Measurements from ENCODE around the gene RYR3. TPM values are rescaled to one million over a fixed set of nuclear protein-coding genes. Genes with fewer than 3 reads are reported as not detected.

RYR3 gene
- polyA plus RNA-seq, 1 donor (not counting 4 experiments of a cell fraction or from before 2014, with no cell fraction given): 0.04 TPM

DNA sequence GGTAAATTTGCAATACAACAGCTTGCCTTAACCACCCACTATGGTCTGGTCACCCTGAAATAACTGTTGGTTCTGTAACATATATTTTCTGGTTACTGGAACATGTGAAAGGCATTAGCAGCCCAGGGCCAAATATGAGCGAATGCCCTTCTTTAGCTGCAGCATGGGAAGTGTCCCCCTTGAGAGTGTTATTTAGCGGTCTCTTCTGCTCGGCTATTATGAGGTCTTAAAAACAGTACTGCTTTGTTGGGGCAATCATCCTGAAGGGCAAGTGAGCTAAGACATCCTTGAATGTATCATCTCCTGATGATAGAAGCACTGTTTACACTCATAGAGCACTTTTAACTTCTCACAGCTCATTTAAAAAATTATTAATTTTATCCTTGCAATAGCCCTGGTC, 90.2 kb downstream of the RYR3 start:
- H3K27ac ChIP-seq (ENCODE audit: control insufficient read depth, insufficient read depth, low read length): no peak overlapping the region
- no peak overlapping the region for H3K4me2 ChIP-seq (ENCODE audit: control insufficient read depth, extremely low read depth, insufficient read depth, low read depth, low read length)
- no peaks in the 10 kb centered on the region for H3K36me3 ChIP-seq (ENCODE audit: control insufficient read depth in 2 of 2, extremely low read depth in 1 of 2, insufficient read depth in 2 of 2, low read length in 2 of 2)
- H3K4me1 ChIP-seq (ENCODE audit: control insufficient read depth, extremely low read depth, insufficient read depth, low read length): no peaks in the 10 kb centered on the region
- dilution Hi-C loops (cut with MboI; ENCODE audit: extremely low pct_ligation_motif_present, low sequenced_read_pairs): no loop called here
- peaks cover 2% of the 10 kb centered on the region for H3K27me3 ChIP-seq (ENCODE audit: control insufficient read depth, extremely low read depth, insufficient read depth, low read length)
- H3K4me3 ChIP-seq (ENCODE audit: control insufficient read depth in 2 of 3, extremely low read depth in 1 of 3, insufficient read depth in 2 of 3, low read depth in 1 of 3, low read length in 3 of 3): no peak overlapping the region
- TF ChIP-seq EZH2 (IDR thresholded peaks at IDR 0.05; ENCODE audit: low read length): no peak
- TF ChIP-seq, protein P1, sequence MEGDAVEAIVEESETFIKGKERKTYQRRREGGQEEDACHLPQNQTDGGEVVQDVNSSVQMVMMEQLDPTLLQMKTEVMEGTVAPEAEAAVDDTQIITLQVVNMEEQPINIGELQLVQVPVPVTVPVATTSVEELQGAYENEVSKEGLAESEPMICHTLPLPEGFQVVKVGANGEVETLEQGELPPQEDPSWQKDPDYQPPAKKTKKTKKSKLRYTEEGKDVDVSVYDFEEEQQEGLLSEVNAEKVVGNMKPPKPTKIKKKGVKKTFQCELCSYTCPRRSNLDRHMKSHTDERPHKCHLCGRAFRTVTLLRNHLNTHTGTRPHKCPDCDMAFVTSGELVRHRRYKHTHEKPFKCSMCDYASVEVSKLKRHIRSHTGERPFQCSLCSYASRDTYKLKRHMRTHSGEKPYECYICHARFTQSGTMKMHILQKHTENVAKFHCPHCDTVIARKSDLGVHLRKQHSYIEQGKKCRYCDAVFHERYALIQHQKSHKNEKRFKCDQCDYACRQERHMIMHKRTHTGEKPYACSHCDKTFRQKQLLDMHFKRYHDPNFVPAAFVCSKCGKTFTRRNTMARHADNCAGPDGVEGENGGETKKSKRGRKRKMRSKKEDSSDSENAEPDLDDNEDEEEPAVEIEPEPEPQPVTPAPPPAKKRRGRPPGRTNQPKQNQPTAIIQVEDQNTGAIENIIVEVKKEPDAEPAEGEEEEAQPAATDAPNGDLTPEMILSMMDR (optimal IDR thresholded peaks at IDR 0.05 in 1 of 3, IDR thresholded peaks at IDR 0.05 in 1 of 3, conservative IDR thresholded peaks at IDR 0.05 in 1 of 3; ENCODE audit: extremely low read depth in 1 of 3, insufficient read depth in 2 of 3, low read length in 3 of 3): no peak
- FAIRE-seq (no peak), DNase-seq (ENCODE audit: low read depth, low spot score) (no peak)
- no peaks in the 10 kb centered on the region for H3K9me3 ChIP-seq (ENCODE audit: control insufficient read depth, low read depth, low read length)
- H3K79me2 ChIP-seq (ENCODE audit: control insufficient read depth, insufficient read depth, low read length): no peaks in the 10 kb centered on the region
- H4K20me1 ChIP-seq (ENCODE audit: control insufficient read depth, extremely low read depth, insufficient read depth, low read length): no peaks in the 10 kb centered on the region
- no peaks in the 10 kb centered on the region for H3K9me1 ChIP-seq (ENCODE audit: control insufficient read depth, extremely low read depth, insufficient read depth, low read length)
- H2AFZ ChIP-seq (ENCODE audit: control insufficient read depth, low read length): no peak overlapping the region
- H3K9ac ChIP-seq (ENCODE audit: control insufficient read depth, extremely low read depth, insufficient read depth, low read length): no peak overlapping the region

DNA sequence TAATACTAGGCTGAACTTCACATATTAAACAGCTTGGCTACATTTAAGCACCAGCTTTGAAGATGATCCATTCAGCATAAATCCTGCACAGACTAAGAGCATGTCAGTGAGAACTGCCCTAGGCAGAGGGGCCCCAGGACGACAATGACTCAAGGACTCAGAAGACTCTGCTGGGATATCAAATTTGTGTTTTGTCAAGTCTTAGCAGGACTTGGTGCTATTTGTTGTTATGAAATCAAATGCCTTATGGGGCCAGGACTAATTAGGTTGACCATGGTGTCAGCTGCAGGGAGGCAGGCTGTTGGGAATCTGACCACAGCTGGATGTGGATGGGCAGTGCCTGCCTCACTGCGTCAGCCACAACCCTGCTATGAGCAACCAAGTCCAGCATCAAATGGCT, 91.8 kb downstream of the RYR3 start:
- FAIRE-seq (no peak), DNase-seq (ENCODE audit: low read depth, low spot score) (no peak)
- H3K9me1 ChIP-seq (ENCODE audit: control insufficient read depth, extremely low read depth, insufficient read depth, low read length): no peaks in the 10 kb centered on the region
- H3K9me3 ChIP-seq (ENCODE audit: control insufficient read depth, low read depth, low read length): no peaks in the 10 kb centered on the region
- no peaks in the 10 kb centered on the region for H3K79me2 ChIP-seq (ENCODE audit: control insufficient read depth, insufficient read depth, low read length)
- H3K27ac ChIP-seq (ENCODE audit: control insufficient read depth, insufficient read depth, low read length): no peak overlapping the region
- no peak overlapping the region for H3K9ac ChIP-seq (ENCODE audit: control insufficient read depth, extremely low read depth, insufficient read depth, low read length)
- no peaks in the 10 kb centered on the region for H3K36me3 ChIP-seq (ENCODE audit: control insufficient read depth in 2 of 2, extremely low read depth in 1 of 2, insufficient read depth in 2 of 2, low read length in 2 of 2)
- no peak overlapping the region for H3K4me3 ChIP-seq (ENCODE audit: control insufficient read depth in 2 of 3, extremely low read depth in 1 of 3, insufficient read depth in 2 of 3, low read depth in 1 of 3, low read length in 3 of 3)
- H4K20me1 ChIP-seq (ENCODE audit: control insufficient read depth, extremely low read depth, insufficient read depth, low read length): no peaks in the 10 kb centered on the region
- TF ChIP-seq, protein P1 (optimal IDR thresholded peaks at IDR 0.05 in 1 of 3, IDR thresholded peaks at IDR 0.05 in 1 of 3, conservative IDR thresholded peaks at IDR 0.05 in 1 of 3; ENCODE audit: extremely low read depth in 1 of 3, insufficient read depth in 2 of 3, low read length in 3 of 3): no peak
- no peak for TF ChIP-seq EZH2 (IDR thresholded peaks at IDR 0.05; ENCODE audit: low read length)
- H3K4me1 ChIP-seq (ENCODE audit: control insufficient read depth, extremely low read depth, insufficient read depth, low read length): no peaks in the 10 kb centered on the region
- peaks cover 2% of the 10 kb centered on the region for H3K27me3 ChIP-seq (ENCODE audit: control insufficient read depth, extremely low read depth, insufficient read depth, low read length)
- dilution Hi-C loops (cut with MboI; ENCODE audit: extremely low pct_ligation_motif_present, low sequenced_read_pairs): no loop called here
- no peak overlapping the region for H2AFZ ChIP-seq (ENCODE audit: control insufficient read depth, low read length)
- H3K4me2 ChIP-seq (ENCODE audit: control insufficient read depth, extremely low read depth, insufficient read depth, low read depth, low read length): no peak overlapping the region
